Inflammatory macrophage treated with lipopolysaccharide for 1 hour (primary cell): ENCODE data around the gene DLGAP4.

ENCODE experiments used
- DNase-seq, 2 donors: peaks; one replicate each; pipeline ENCODE4 v3.0.0-alpha.2; 2020 to 2022

DLGAP4 gene

DNA sequence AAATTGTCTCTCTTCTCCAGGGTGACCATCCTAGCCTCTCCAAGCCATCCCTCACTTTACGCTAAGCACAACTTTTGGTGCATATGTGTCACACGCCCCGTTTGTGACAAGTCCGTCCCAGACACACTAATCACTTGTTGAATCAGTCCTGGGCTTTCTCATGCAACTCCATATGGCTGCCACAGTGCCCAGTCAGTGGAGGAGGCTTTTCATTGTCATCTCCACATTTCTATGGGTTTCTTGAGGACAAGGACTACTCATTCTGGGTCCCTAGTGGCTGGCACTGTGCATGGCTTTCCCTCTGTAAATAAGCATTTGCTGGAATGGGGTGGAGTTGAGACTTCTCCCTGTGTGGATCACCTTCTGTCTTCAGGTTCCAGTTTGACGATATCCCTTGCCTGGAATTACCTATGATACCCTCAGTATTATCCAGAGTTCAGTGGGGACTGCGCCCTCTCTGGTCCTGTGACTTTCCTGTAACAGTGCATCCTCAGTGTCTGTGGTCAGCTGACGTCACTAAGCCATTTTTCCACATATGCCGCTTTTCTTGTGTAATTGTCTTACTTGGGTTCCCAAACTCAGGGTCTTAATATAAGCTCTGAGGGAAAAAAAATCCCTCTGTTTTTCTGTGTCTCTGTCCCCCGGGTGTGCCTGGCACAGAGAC is 175.4 kb downstream of the DLGAP4 start:
- DNase-seq = peak in 1 of 2 donors; percentile 55

- DNase-seq = no peak
Measured at GRCh38 chr20:36482044-36482473, 175.9 kb downstream of the DLGAP4 start.

DNA sequence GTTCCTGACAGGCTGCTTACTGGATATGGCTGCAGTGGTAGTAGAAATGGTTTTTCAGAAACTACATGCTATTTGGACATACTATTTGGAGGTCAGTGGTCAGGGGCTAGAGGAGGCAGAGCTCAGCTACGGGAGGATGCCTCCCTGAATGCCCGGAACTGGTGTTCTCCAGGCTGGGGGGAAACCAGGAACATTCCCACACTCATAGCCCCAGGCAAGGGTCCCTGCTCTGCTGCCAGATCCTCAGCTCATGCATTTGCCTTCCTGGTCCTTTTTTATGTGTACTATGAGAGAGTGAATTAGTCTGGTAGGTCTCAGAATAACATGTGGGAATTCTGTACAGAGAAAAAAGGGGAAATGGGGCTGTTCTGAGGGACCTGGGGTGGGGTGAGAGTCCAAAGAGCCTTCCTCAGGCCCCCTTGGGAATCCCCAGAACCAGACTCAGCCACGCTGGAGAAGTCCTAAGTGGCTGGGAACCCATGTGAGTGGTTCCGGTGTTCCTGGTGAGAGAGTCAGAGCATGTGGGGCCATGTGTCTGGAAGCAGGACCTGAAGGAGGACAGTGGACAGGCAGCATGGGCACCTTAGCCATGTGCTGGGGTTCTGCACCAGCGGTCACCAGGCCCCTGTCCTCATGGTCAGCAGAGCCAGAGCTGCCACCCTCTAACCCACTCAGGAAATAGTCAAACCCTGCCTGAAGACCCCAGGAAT is 177.2 kb downstream of the DLGAP4 start:
- DNase-seq = no peak

DNA sequence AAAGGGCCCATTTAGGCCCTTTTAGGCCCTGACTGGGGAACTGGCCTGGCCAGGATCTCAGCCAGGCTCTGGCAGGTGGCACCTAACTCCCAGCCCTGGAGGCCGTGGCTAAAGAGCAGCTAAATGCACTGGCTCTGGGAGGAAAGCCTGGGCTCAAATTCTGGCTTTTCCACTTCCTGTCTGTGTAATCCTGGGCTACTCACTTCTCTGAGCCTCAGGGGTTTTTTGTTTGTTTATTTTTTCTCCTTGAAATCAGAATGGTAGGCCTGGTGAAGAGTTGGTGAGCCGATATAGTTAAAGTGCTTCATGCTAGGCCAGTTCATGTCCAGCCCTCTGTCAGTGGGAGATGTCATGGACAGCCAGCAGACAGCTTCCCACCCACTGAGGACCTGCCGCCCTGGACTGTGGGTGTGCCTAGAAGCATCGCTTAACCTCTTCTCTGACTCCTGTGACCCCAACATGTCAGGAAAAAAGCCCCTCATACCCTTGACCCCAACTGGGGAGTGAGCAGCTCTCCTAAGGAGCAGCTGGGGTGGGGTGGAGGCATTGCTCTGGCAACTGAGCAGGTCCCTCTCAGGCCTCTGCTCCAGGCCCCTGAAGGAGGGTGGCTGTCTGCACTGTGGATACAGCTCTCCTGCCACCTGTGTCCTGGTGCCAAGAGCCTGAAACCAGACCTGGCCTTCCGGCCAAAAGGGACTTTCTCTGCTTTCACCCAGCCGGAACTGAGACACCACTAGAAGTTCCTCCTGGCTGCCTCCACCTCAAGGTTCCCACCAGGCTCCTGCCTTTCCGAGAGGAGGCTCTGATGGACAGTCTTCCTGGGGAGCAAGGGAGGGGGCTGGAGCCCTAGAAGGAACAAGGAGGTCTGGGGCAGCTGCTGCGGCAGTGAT is 178.0 kb downstream of the DLGAP4 start:
- no peak for DNase-seq

- no peak for DNase-seq
Measured at GRCh38 chr20:36485286-36485685, 179.1 kb downstream of the DLGAP4 start.

- DNase-seq = no peak
Measured at GRCh38 chr20:36487069-36487468, 180.9 kb downstream of the DLGAP4 start.

GRCh38 chr20:36490191-36490590 is 184.1 kb downstream of the DLGAP4 start:
- no peak for DNase-seq

GRCh38 chr20:36491901-36492617 is 185.9 kb downstream of the DLGAP4 start:
- peak; percentile 47 to 73 for DNase-seq

- no peak for DNase-seq
Measured at GRCh38 chr20:36493051-36493800, 187.1 kb downstream of the DLGAP4 start.

DNA sequence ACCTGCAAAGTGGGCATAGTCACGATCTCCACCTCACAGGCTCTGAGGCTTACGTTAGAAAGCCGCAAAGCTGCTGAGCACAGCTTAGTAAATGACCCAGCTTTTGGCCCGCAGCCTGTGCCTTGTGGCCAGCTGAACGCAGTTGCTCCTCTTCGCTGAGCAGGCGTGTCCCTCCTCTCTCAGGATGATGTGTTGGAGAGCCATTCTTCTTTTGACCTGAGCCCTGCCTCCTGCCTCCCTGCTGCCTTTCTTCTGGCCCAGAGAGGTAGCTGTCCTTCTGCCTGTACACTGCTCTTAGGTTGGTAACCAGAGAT is 187.6 kb downstream of the DLGAP4 start:
- DNase-seq = no peak

DNA sequence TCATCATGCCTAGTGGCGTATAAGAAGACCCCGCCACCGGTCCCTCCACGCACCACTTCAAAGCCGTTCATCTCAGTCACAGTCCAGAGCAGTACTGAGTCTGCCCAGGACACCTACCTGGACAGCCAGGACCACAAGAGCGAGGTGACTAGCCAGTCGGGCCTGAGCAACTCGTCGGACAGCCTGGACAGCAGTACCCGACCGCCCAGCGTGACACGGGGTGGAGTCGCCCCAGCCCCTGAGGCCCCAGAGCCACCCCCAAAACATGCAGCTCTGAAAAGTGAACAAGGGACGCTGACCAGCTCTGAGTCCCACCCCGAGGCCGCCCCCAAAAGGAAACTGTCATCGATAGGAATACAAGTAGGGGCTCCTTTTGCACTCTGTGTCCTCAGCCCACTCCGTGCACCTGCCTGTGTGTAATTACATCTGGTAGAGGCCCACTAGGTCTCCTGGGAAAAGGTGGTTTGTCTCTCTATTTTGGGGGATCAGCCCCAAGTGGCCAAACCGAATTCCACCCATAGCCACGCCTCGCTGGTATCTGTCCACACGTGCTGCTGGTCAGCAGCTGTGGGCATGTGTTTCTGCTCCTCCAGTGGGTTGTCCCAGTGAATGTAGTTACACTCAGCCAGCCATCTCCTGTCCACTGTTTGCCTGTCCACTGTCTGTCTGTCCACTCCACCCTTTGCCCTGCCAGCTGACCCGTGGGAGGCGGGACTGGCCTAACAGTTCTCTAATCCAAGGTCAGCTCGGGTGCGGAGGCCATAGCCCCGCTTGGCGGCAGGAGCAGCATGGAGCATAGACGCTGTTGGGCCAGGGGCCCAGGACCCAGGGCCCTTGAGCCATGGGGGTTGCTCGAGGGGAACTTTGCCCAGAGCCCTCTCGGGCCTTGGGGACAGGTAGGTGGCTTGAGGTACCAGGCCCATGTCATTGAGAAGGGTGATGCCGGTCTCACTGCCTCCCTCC is 190.8 kb downstream of the DLGAP4 start:
- no peak for DNase-seq

GRCh38 chr20:36497856-36498255 is 191.7 kb downstream of the DLGAP4 start:
- DNase-seq = no peak

GRCh38 chr20:36498386-36499179 is 192.4 kb downstream of the DLGAP4 start:
- no peak for DNase-seq

GRCh38 chr20:36499211-36499610 is 193.1 kb downstream of the DLGAP4 start:
- DNase-seq = no peak

GRCh38 chr20:36499723-36500501 is 193.8 kb downstream of the DLGAP4 start:
- no peak for DNase-seq

- DNase-seq = no peak
Measured at GRCh38 chr20:36501367-36502006, 195.3 kb downstream of the DLGAP4 start.

DNA sequence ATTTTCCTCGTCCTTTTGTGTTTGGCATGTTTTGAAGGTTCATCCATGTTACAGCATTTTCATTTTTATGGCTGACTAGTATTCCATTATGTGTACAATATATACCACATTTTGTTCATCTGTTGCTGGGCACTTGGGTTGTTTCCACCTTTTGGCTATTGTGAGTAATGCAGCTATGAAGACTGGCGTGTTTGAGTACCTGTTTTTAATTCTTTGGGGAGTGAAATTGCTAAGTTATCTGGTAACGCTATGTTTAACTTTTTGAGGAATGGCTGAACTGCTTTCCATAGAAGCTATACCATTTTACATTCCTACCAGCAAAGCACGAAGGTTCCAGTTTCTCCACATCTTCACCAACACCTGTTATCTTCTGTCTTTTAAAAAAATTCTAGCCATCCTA is 198.2 kb downstream of the DLGAP4 start:
- DNase-seq = no peak

DNA sequence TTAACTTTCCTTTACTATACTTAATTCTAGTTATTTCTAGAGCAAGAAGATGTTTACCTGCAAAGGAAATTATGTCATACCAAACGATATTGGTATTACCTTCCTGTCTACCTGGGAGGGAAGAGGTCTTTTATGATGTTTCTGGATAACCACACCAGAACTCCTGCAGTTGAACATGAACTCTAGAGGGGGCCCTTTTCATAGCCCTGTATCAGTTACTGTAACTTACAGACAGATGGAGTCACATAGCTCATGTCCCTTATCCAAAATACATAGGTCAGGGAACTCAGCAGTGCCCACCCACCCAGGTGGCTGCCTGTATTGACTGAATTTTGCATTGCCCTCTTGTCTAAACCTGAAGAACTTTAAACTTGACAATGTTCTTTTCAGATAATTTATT is 200.1 kb downstream of the DLGAP4 start:
- no peak for DNase-seq

- no peak for DNase-seq
Measured at GRCh38 chr20:36507746-36508145, 201.6 kb downstream of the DLGAP4 start.
